ENCODE data around the gene RFX5.

The RFX5 gene

GRCh38 chr1:151312411-151312810 is 34.6 kb downstream of the RFX5 start:
- Histone ChIP-seq H3K4me2 (ENCODE audit: low read length) (no peak overlapping the region), H2AFZ (ENCODE audit: low read depth, low read length) (no peak overlapping the region), H4K20me1 (ENCODE audit: insufficient read depth, low read length) (peaks cover 19% of the 10 kb centered on the region; the same call in 1 of the 2 replicates), H3K4me3 (ENCODE audit: low read length) (no peak overlapping the region), H3K79me2 (ENCODE audit: low read length) (peaks cover 25% of the 10 kb centered on the region; the same call in 1 of the 2 replicates), H3K27me3 (ENCODE audit: low read depth, low read length) (no peaks in the 10 kb centered on the region), H3K27ac (ENCODE audit: low read length) (no peak overlapping the region), H3K36me3 (replicated peaks; ENCODE audit: low read depth, low read length) (peaks cover 74% of the 10 kb centered on the region), H3K9me3 (ENCODE audit: insufficient read depth, low read length) (no peaks in the 10 kb centered on the region), H3K9ac (ENCODE audit: low read length) (no peak overlapping the region), H3K4me1 (ENCODE audit: low read length) (no peaks in the 10 kb centered on the region)
- TF ChIP-seq EZH2phosphoT487 (IDR thresholded peaks at IDR 0.05; ENCODE audit: low read depth): no peak
- TF ChIP-seq, protein P1, sequence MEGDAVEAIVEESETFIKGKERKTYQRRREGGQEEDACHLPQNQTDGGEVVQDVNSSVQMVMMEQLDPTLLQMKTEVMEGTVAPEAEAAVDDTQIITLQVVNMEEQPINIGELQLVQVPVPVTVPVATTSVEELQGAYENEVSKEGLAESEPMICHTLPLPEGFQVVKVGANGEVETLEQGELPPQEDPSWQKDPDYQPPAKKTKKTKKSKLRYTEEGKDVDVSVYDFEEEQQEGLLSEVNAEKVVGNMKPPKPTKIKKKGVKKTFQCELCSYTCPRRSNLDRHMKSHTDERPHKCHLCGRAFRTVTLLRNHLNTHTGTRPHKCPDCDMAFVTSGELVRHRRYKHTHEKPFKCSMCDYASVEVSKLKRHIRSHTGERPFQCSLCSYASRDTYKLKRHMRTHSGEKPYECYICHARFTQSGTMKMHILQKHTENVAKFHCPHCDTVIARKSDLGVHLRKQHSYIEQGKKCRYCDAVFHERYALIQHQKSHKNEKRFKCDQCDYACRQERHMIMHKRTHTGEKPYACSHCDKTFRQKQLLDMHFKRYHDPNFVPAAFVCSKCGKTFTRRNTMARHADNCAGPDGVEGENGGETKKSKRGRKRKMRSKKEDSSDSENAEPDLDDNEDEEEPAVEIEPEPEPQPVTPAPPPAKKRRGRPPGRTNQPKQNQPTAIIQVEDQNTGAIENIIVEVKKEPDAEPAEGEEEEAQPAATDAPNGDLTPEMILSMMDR (IDR thresholded peaks at IDR 0.05; ENCODE audit: low read depth, low read length): no peak

DNA sequence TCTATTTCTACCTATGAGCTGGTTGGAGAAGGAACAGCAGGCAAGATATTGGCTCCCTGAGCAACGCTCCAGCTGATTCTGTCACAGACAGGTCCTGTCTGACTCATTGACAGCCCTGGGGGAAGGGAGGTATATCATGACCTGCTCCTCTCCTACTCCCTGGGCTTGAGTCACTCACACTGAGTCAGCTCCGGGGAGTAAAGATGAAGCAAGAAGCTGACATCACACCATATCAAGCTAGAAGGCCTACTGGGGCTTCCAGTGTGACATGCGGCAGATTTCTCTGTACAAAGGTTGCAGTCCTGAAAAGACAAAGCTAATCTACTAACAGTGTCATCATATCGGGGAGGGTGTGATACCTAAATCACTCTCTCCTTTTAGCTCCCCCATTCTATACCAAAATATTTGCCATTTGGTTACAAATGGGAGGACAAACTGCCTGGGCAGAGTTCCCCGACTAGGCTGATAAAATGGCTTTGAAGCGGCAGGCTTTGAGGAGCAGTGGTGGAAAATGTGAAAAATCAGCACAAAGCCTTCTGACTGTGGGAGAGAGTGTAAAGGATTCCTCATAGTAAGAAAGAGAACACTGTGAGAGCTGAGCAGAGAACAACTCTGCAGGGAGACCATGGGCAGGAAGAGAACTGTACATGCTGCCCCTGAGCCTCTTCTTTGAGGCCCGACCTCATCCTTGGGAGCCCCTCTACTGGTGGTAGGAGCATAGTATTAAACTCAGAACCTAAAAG is 35.3 kb downstream of the RFX5 start:
- no peak overlapping the region for H3K9ac ChIP-seq (ENCODE audit: low read length)

GRCh38 chr1:151311011-151311410 is 36.0 kb downstream of the RFX5 start:
- Histone ChIP-seq H2AFZ (ENCODE audit: low read depth, low read length) (no peak overlapping the region), H3K36me3 (replicated peaks; ENCODE audit: low read depth, low read length) (peaks cover 81% of the 10 kb centered on the region), H3K79me2 (ENCODE audit: low read length) (peaks cover 24% of the 10 kb centered on the region; the same call in 1 of the 2 replicates), H3K4me3 (ENCODE audit: low read length) (no peak overlapping the region), H3K4me2 (ENCODE audit: low read length) (no peak overlapping the region), H3K9me3 (ENCODE audit: insufficient read depth, low read length) (no peaks in the 10 kb centered on the region), H3K4me1 (ENCODE audit: low read length) (no peaks in the 10 kb centered on the region), H3K27ac (ENCODE audit: low read length) (no peak overlapping the region), H3K27me3 (ENCODE audit: low read depth, low read length) (no peaks in the 10 kb centered on the region), H3K9ac (ENCODE audit: low read length) (no peak overlapping the region), H4K20me1 (ENCODE audit: insufficient read depth, low read length) (peaks cover 19% of the 10 kb centered on the region; the same call in 1 of the 2 replicates)
- TF ChIP-seq, protein P1 (IDR thresholded peaks at IDR 0.05; ENCODE audit: low read depth, low read length): no peak
- no peak for TF ChIP-seq EZH2phosphoT487 (IDR thresholded peaks at IDR 0.05; ENCODE audit: low read depth)

More for the DNA sequence above, 35.3 kb downstream of the RFX5 start:
- no peaks in the 10 kb centered on the region for H3K27me3 ChIP-seq (ENCODE audit: low read depth, low read length)
- H2AFZ ChIP-seq (ENCODE audit: low read depth, low read length): no peak overlapping the region
- H3K4me2 ChIP-seq (ENCODE audit: low read length): no peak overlapping the region
- no peaks in the 10 kb centered on the region for H3K9me3 ChIP-seq (ENCODE audit: insufficient read depth, low read length)
- H3K79me2 ChIP-seq (ENCODE audit: low read length): peaks cover 24% of the 10 kb centered on the region; the same call in 1 of the 2 replicates
- H3K27ac ChIP-seq (ENCODE audit: low read length): no peak overlapping the region
- TF ChIP-seq, protein P1 (IDR thresholded peaks at IDR 0.05; ENCODE audit: low read depth, low read length): no peak
- no peak for TF ChIP-seq EZH2phosphoT487 (IDR thresholded peaks at IDR 0.05; ENCODE audit: low read depth)
- H3K36me3 ChIP-seq (replicated peaks; ENCODE audit: low read depth, low read length): peaks cover 79% of the 10 kb centered on the region
- peaks cover 19% of the 10 kb centered on the region; the same call in 1 of the 2 replicates for H4K20me1 ChIP-seq (ENCODE audit: insufficient read depth, low read length)
- H3K4me3 ChIP-seq (ENCODE audit: low read length): no peak overlapping the region
- H3K4me1 ChIP-seq (ENCODE audit: low read length): no peaks in the 10 kb centered on the region

DNA sequence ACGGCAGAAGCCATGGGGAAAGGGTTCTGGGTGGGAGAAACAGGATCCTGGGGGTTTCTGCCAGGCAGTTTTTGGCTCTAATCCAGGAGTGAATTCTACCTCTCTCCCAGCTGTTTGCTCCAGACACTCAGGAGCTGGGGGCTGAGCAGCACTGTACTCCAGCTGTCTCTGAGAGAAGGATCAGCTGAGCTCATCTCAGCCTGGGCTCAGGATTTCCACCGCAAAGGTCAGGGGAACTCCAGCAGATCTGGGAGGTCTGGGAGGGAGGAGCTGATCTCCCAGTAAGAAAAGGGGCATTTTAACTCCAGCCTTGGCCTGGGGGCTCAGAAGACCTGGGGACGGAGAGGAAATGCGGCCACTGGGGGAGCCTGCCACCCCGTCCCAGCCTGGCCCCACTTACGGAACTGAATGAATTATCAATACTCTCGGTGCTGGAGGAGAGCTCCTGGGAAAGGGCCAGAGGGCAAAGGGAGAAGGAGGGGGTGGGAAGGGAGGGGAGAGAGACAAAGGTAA is 37.2 kb downstream of the RFX5 start:
- no peak overlapping the region for H3K4me3 ChIP-seq (ENCODE audit: low read length)
- peaks cover 24% of the 10 kb centered on the region; the same call in 1 of the 2 replicates for H3K79me2 ChIP-seq (ENCODE audit: low read length)
- H4K20me1 ChIP-seq (ENCODE audit: insufficient read depth, low read length): peaks cover 19% of the 10 kb centered on the region; the same call in 1 of the 2 replicates
- H3K36me3 ChIP-seq (replicated peaks; ENCODE audit: low read depth, low read length): peaks cover 83% of the 10 kb centered on the region
- no peaks in the 10 kb centered on the region for H3K27me3 ChIP-seq (ENCODE audit: low read depth, low read length)
- no peak overlapping the region for H3K9ac ChIP-seq (ENCODE audit: low read length)
- no peaks in the 10 kb centered on the region for H3K9me3 ChIP-seq (ENCODE audit: insufficient read depth, low read length)
- H2AFZ ChIP-seq (ENCODE audit: low read depth, low read length): no peak overlapping the region
- TF ChIP-seq, protein P1 (IDR thresholded peaks at IDR 0.05; ENCODE audit: low read depth, low read length): no peak
- TF ChIP-seq EZH2phosphoT487 (IDR thresholded peaks at IDR 0.05; ENCODE audit: low read depth): no peak
- no peak overlapping the region for H3K4me2 ChIP-seq (ENCODE audit: low read length)
- H3K27ac ChIP-seq (ENCODE audit: low read length): no peak overlapping the region
- no peaks in the 10 kb centered on the region for H3K4me1 ChIP-seq (ENCODE audit: low read length)
